H1 (cell line): ENCODE measurements around the gene MAGI1. TPM values are rescaled to one million over a fixed set of nuclear protein-coding genes. Genes with fewer than 3 reads are reported as not detected.

Experiments used
- CTCF ChIA-PET: fragments of 300-600 bp; sonication (Branson Sonifier 250); formaldehyde crosslinking; loops from one replicate; lab custom pipeline; 2021; ENCODE audit not compliant: partially characterized antibody; lab: Charles Lee
- POLR2A ChIA-PET: fragments of 300-600 bp; sonication (Branson Sonifier 250); formaldehyde crosslinking; loops from one replicate; lab custom pipeline; 2021; ENCODE audit warnings: inconsistent platforms; ENCODE audit not compliant: partially characterized antibody; lab: Charles Lee
- DNase-seq, 2 experiments: peaks; one replicate each; pipeline versions ENCODE4 v3.0.0 to v3.0.0-alpha.2; 2010 to 2022; ENCODE audit warnings: low spot score in 2 of 2, low read depth in 1 of 2, mixed read lengths in 1 of 2
- FAIRE-seq: peaks from 2 replicates; lab custom pipeline; 2011; peaks lifted over from hg19 to GRCh38; lab: Jason Lieb, UNC
- H2AFZ ChIP-seq: 2 replicates; pipeline ENCODE4 v1.8.1; 2012; ENCODE audit warnings: low read length, inconsistent platforms
- H2AK5ac ChIP-seq: 2 replicates; pipeline ENCODE4 v1.6.1; 2013; ENCODE audit warnings: low read depth, low read length
- H2BK120ac ChIP-seq: replicated peaks from 2 replicates; pipeline ENCODE3; 2013; ENCODE audit warnings: low read depth, low read length, inconsistent platforms
- H2BK12ac ChIP-seq: 2 replicates; pipeline ENCODE4 v1.6.1; 2013; ENCODE audit warnings: low read depth, low read length
- H2BK15ac ChIP-seq: 2 replicates; pipeline ENCODE4 v1.6.1; 2013; ENCODE audit warnings: low read length
- H2BK20ac ChIP-seq: 2 replicates; pipeline ENCODE4 v1.6.1; 2013; ENCODE audit warnings: low read length
- H2BK5ac ChIP-seq: 2 replicates; pipeline ENCODE4 v1.6.1; 2013; ENCODE audit warnings: low read depth, low read length
- H3K14ac ChIP-seq: 2 replicates; pipeline ENCODE4 v1.6.1; 2013; ENCODE audit warnings: inconsistent platforms; ENCODE audit not compliant: insufficient read length
- H3K18ac ChIP-seq: 2 replicates; pipeline ENCODE4 v1.6.1; 2013; ENCODE audit warnings: low read length; ENCODE audit errors: extremely low read depth
- H3K23ac ChIP-seq: 2 replicates; pipeline ENCODE4 v1.6.1; 2013; ENCODE audit warnings: inconsistent platforms; ENCODE audit not compliant: insufficient read length
- H3K23me2 ChIP-seq: 2 replicates; pipeline ENCODE4 v1.6.1; 2013; ENCODE audit warnings: low read depth, low read length
- H3K27ac ChIP-seq: 2 replicates; pipeline ENCODE4 v1.6.1; 2011; ENCODE audit warnings: low read depth, low read length, inconsistent platforms
- H3K27me3 ChIP-seq, 4 experiments: replicated peaks in 1 of 4; 1 replicate in 1 of 4; 2 replicates in 3 of 4; pipeline versions ENCODE4 v1.6.1 to v1.8.1; 2011 to 2013; ENCODE audit warnings: low read length in 3 of 4, mild to moderate bottlenecking in 3 of 4, inconsistent platforms in 2 of 4, mixed read lengths in 2 of 4, moderate library complexity in 1 of 4; ENCODE audit not compliant: control insufficient read depth in 3 of 4, insufficient read depth in 3 of 4; ENCODE audit errors: extremely low read depth in 1 of 4
- H3K36me3 ChIP-seq, 4 experiments: 2 replicates each; pipeline versions ENCODE4 v1.6.1 to v1.8.1; 2011 to 2013; ENCODE audit warnings: mild to moderate bottlenecking in 4 of 4, low read length in 3 of 4, moderate library complexity in 2 of 4, control low read depth in 1 of 4, inconsistent platforms in 1 of 4; ENCODE audit not compliant: insufficient read depth in 4 of 4, control insufficient read depth in 2 of 4
- H3K4ac ChIP-seq: replicated peaks from 2 replicates; pipeline ENCODE3; 2013; ENCODE audit warnings: low read length, low read depth, mixed read lengths, inconsistent platforms; ENCODE audit not compliant: insufficient read length
- H3K4me1 ChIP-seq, 4 experiments: replicated peaks in 1 of 4; 1 replicate in 1 of 4; 2 replicates in 3 of 4; pipeline versions ENCODE4 v1.6.1 to v1.8.1; 2011 to 2013; ENCODE audit warnings: low read length in 3 of 4, inconsistent platforms in 2 of 4, mixed read lengths in 1 of 4; ENCODE audit not compliant: insufficient read depth in 4 of 4, control insufficient read depth in 3 of 4
- H3K4me2 ChIP-seq, 2 experiments: 2 replicates each; pipeline versions ENCODE4 v1.6.1 to v1.8.1; 2011 to 2013; ENCODE audit warnings: low read depth in 2 of 2, low read length in 2 of 2, control low read depth in 1 of 2, inconsistent platforms in 1 of 2, mild to moderate bottlenecking in 1 of 2; ENCODE audit not compliant: insufficient read depth in 1 of 2
- H3K4me3 ChIP-seq, 4 experiments: fragments of 200-600, 300-600 bp in 1 of 4; sonication (generic), shearing (Covaris generic), sonication (Bioruptor Twin) in 1 of 4; 2 replicates each; pipeline versions ENCODE4 v1.5.1 to v1.8.1; 2011 to 2016; ENCODE audit warnings: low read length in 4 of 4, low read depth in 3 of 4, control low read depth in 2 of 4, inconsistent platforms in 2 of 4, mild to moderate bottlenecking in 2 of 4, mixed read lengths in 1 of 4, moderate library complexity in 1 of 4; ENCODE audit not compliant: insufficient read depth in 2 of 4; ENCODE audit errors: extremely low read depth in 1 of 4
- H3K56ac ChIP-seq: replicated peaks from 2 replicates; pipeline ENCODE3; 2013; ENCODE audit warnings: low read depth, mild to moderate bottlenecking, mixed read lengths, low read length, inconsistent platforms; ENCODE audit not compliant: insufficient read length
- H3K79me1 ChIP-seq: 2 replicates; pipeline ENCODE4 v1.6.1; 2013; ENCODE audit warnings: low read depth, low read length, control low read depth
- H3K79me2 ChIP-seq, 2 experiments: 2 replicates each; pipeline versions ENCODE4 v1.6.1 to v1.8.1; 2012 to 2013; ENCODE audit warnings: low read length in 2 of 2, mild to moderate bottlenecking in 2 of 2, inconsistent platforms in 1 of 2; ENCODE audit not compliant: insufficient read depth in 2 of 2, control insufficient read depth in 1 of 2
- H3K9ac ChIP-seq, 4 experiments: replicated peaks in 1 of 4; 1 replicate in 1 of 4; 2 replicates in 3 of 4; pipeline versions ENCODE4 v1.6.1 to v1.8.1; 2011 to 2013; ENCODE audit warnings: low read depth in 3 of 4, low read length in 3 of 4, control low read depth in 2 of 4, mild to moderate bottlenecking in 2 of 4, moderate library complexity in 2 of 4, inconsistent platforms in 1 of 4; ENCODE audit errors: extremely low read depth in 1 of 4
- H3K9me3 ChIP-seq, 2 experiments: 2 replicates each; pipeline versions ENCODE4 v1.6.1 to v1.8.1; 2012 to 2013; ENCODE audit warnings: mild to moderate bottlenecking in 2 of 2, moderate library complexity in 2 of 2, control low read depth in 1 of 2, inconsistent platforms in 1 of 2, low read depth in 1 of 2, low read length in 1 of 2, mixed read lengths in 1 of 2; ENCODE audit not compliant: insufficient read depth in 2 of 2
- H4K20me1 ChIP-seq, 2 experiments: replicated peaks in 1 of 2; 2 replicates each; pipeline versions ENCODE3 to v1.8.1; 2011 to 2013; ENCODE audit warnings: inconsistent platforms in 2 of 2, low read length in 2 of 2, mild to moderate bottlenecking in 1 of 2; ENCODE audit not compliant: insufficient read depth in 2 of 2, control insufficient read depth in 1 of 2
- H4K5ac ChIP-seq: 2 replicates; pipeline ENCODE4 v1.6.1; 2013; ENCODE audit warnings: low read length, low read depth, mixed read lengths, inconsistent platforms; ENCODE audit not compliant: insufficient read length
- H4K8ac ChIP-seq: 2 replicates; pipeline ENCODE4 v1.8.0; 2013; ENCODE audit warnings: mild to moderate bottlenecking, moderate library complexity, low read length, inconsistent platforms; ENCODE audit not compliant: insufficient read depth; ENCODE audit errors: extremely low read depth
- H4K91ac ChIP-seq: replicated peaks from 2 replicates; pipeline ENCODE3; 2013; ENCODE audit warnings: low read length, mixed read lengths, inconsistent platforms; ENCODE audit not compliant: insufficient read length
- CBX5 ChIP-seq: fragments of 300-800, 300-1000 bp; sonication (generic); IDR thresholded peaks from 2 replicates; pipeline ENCODE4 v1.7.1; 2016; ENCODE audit warnings: antibody characterized with exemption, low read length, low read depth
- CEBPB ChIP-seq: IDR thresholded peaks from 2 replicates; pipeline ENCODE4 v1.6.1; 2012; ENCODE audit warnings: low read depth, low read length
- NANOG ChIP-seq: IDR thresholded peaks from 2 replicates; pipeline ENCODE4 v1.6.1; 2011; ENCODE audit warnings: low read length, low read depth, mild to moderate bottlenecking, inconsistent platforms; ENCODE audit not compliant: insufficient read depth, poor library complexity, severe bottlenecking
- RAD21 ChIP-seq, 2 experiments: IDR thresholded peaks in 1 of 2; conservative IDR thresholded peaks in 1 of 2; 2 replicates each; pipeline ENCODE4 v1.6.1; 2011; ENCODE audit warnings: low read depth in 2 of 2, low read length in 2 of 2, improper control_type of control experiment in 1 of 2, inconsistent platforms in 1 of 2, mild to moderate bottlenecking in 1 of 2, moderate library complexity in 1 of 2
- RFX5 ChIP-seq: IDR thresholded peaks from 2 replicates; pipeline ENCODE4 v1.6.1; 2011; ENCODE audit warnings: low read depth, low read length, improper control_type of control experiment, borderline replicate concordance
- RXRA ChIP-seq: IDR thresholded peaks from 2 replicates; pipeline ENCODE4 v1.6.1; 2011; ENCODE audit warnings: low read depth, mild to moderate bottlenecking, low read length, moderate library complexity; ENCODE audit not compliant: insufficient read depth
- SIN3A ChIP-seq, 2 experiments: IDR thresholded peaks in 1 of 2; conservative IDR thresholded peaks in 1 of 2; 2 replicates each; pipeline ENCODE4 v1.6.1; 2011 to 2012; ENCODE audit warnings: low read length in 2 of 2, improper control_type of control experiment in 1 of 2, low read depth in 1 of 2, mild to moderate bottlenecking in 1 of 2
- SUZ12 ChIP-seq: fragments of 200-600 bp; sonication (generic); IDR thresholded peaks from 2 replicates; pipeline ENCODE4 v1.6.1; 2012; ENCODE audit warnings: mild to moderate bottlenecking, inconsistent platforms, low read length, moderate library complexity, mixed read lengths
- TAF1 ChIP-seq: IDR thresholded peaks from 2 replicates; pipeline ENCODE4 v1.6.1; 2011; ENCODE audit warnings: mild to moderate bottlenecking, low read depth, low read length
- TCF12 ChIP-seq: IDR thresholded peaks from 2 replicates; pipeline ENCODE4 v1.6.1; 2011; ENCODE audit warnings: low read depth, mild to moderate bottlenecking, low read length
- WGBS, 2 experiments: shearing (Covaris generic) in 1 of 2; methylation state at CpG; one replicate each; pipeline versions ENCODE4 v1.1.6 to v1.1.7; 2013 to 2015; ENCODE audit warnings: low lambda C conversion rate in 2 of 2, mixed read lengths in 2 of 2, inconsistent platforms in 1 of 2, low coverage in 1 of 2, missing lambda C conversion rate in 1 of 2; ENCODE audit not compliant: insufficient replicate concordance in 2 of 2, insufficient coverage in 1 of 2, insufficient read length in 1 of 2; ENCODE audit errors: extremely low coverage in 1 of 2, missing lambda C conversion rate in 1 of 2; 5-methylcytosine and 5-hydroxymethylcytosine counted together
- polyA plus RNA-seq, 7 experiments: library from polyadenylated mRNA; depleted of rRNA in 3 of 7; stranded (reverse) in 5 of 7; unstranded in 2 of 7; fragments of >200 nt in 5 of 7; fragments of 200-250 nt in 2 of 7; gene quantifications; 1 replicate in 5 of 7; 2 replicates in 1 of 7; 4 replicates in 1 of 7; pipeline versions ENCODE4 v1.2.1 to v1.2.3, GENCODE V29; 2011 to 2013; ENCODE audit warnings: missing spikeins in 2 of 7, mixed read lengths in 2 of 7
- total RNA-seq: library from RNA; stranded (reverse); fragmentation: NEBNext Ultra II Directional; extraction: Animal tissue kit (Norgen Biotek cat#: 25700); gene quantifications from 2 replicates; pipeline ENCODE4 v1.2.1, GENCODE V29; 2021

The MAGI1 gene
- total and polyA plus RNA-seq, 2 of the 8 experiments (the other 6 are each of a cell fraction or from before 2014, with no cell fraction given) = 19.8 to 78.0 TPM

DNA sequence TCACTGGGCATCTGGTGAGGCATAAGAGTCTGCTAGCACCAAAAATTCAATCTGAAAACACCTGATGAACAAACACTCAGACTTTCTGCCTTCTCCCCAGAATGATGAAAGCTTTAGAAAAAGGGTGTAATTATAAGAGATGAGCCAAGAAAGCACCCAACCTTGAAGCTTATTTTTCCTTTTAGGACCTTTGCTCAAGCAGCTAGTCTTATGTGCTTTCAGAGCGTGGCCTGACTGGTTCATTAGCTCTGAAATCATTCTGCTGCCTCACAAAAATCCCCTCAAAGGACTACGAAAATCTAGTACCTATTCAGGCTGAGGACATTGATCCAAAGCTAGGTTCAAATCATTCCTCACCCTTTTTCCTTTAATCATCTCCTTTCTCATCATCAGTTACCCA is 662.3 kb downstream of the MAGI1 start:
- H2AK5ac ChIP-seq = no peak overlapping the region
- ChIA-PET POLR2A (no interaction called here), CTCF (interaction anchor here (1.0 to 1.5 kb wide), 2 partner anchors 11 to 33 kb away, joined by 3 read pairs; no protein-coding TSS in a partner anchor)
- H2BK20ac ChIP-seq = no peak overlapping the region
- H4K20me1 ChIP-seq = no peaks in the 10 kb centered on the region
- H2BK15ac ChIP-seq = no peak overlapping the region
- H3K9me3 ChIP-seq = no peaks in the 10 kb centered on the region
- no peak for DNase-seq
- H3K27ac ChIP-seq = no peak overlapping the region
- FAIRE-seq = no peak
- H3K14ac ChIP-seq = no peak overlapping the region
- no peaks in the 10 kb centered on the region; the same call in 1 of the 2 replicates for H3K23me2 ChIP-seq
- H3K4me3 ChIP-seq = no peak overlapping the region
- H3K23ac ChIP-seq = no peak overlapping the region
- H2AFZ ChIP-seq = no peak overlapping the region
- no peak overlapping the region for H3K18ac ChIP-seq
- H3K79me2 ChIP-seq = no peaks in the 10 kb centered on the region
- no peak overlapping the region for H4K8ac ChIP-seq
- no peak overlapping the region for H3K4ac ChIP-seq
- no peak overlapping the region for H2BK5ac ChIP-seq
- H3K4me1 ChIP-seq = no peaks in the 10 kb centered on the region
- H3K9ac ChIP-seq = no peak overlapping the region
- H2BK12ac ChIP-seq = no peak overlapping the region
- peaks cover 0 to 31% (median 20%) of the 10 kb centered on the region in 4 experiments; a peak in 7 of 8 replicates for H3K36me3 ChIP-seq
- no peaks in the 10 kb centered on the region for H3K79me1 ChIP-seq
- no peak overlapping the region for H2BK120ac ChIP-seq
- H4K91ac ChIP-seq = no peak overlapping the region
- H3K27me3 ChIP-seq = no peaks in the 10 kb centered on the region
- no peak overlapping the region for H3K56ac ChIP-seq
- WGBS, 2 experiments = 80% methylated on average over 2 of the region's 2 CpGs; no CpG with 5 or more reads in 1 of the 2 experiments
- H3K4me2 ChIP-seq = no peak overlapping the region
- no peak overlapping the region for H4K5ac ChIP-seq
- no peak for TF ChIP-seq RXRA
- TF ChIP-seq SIN3A (conservative IDR thresholded peaks at IDR 0.05 in 1 of 2, IDR thresholded peaks at IDR 0.05 in 1 of 2; ENCODE audit: low read depth in 1 of 2, low read length in 2 of 2) = no peak
- TF ChIP-seq SUZ12 = no peak
- no peak for TF ChIP-seq TAF1
- TF ChIP-seq TCF12 = no peak
- TF ChIP-seq CBX5 = no peak
- TF ChIP-seq NANOG = no peak
- TF ChIP-seq RAD21 (IDR thresholded peaks at IDR 0.05 in 1 of 2, conservative IDR thresholded peaks at IDR 0.05 in 1 of 2; ENCODE audit: low read depth in 2 of 2, low read length in 2 of 2) = no peak
- no peak for TF ChIP-seq CEBPB
- TF ChIP-seq RFX5 = no peak
